ES-I3 (cell line): Measurements from ENCODE around the gene OR2T6.

Experiments used
- H3K36me3 ChIP-seq: 2 replicates; pipeline ENCODE4 v1.6.1; 2013; ENCODE audit warnings: mild to moderate bottlenecking, low read length, control low read depth, moderate library complexity; ENCODE audit not compliant: insufficient read depth
- H3K4me1 ChIP-seq: 2 replicates; pipeline ENCODE4 v1.6.1; 2013; ENCODE audit warnings: mild to moderate bottlenecking, control low read depth, low read length; ENCODE audit not compliant: insufficient read depth
- H3K9ac ChIP-seq: 2 replicates; pipeline ENCODE4 v1.6.1; 2013; ENCODE audit warnings: low read depth, mild to moderate bottlenecking, low read length, moderate library complexity
- H3K9me3 ChIP-seq: 2 replicates; pipeline ENCODE4 v1.6.1; 2013; ENCODE audit warnings: mild to moderate bottlenecking, low read length, moderate library complexity; ENCODE audit not compliant: control insufficient read depth, insufficient read depth

Gene OR2T6

GRCh38 chr1:248375446-248375845 lies at the start of gene OR2T6:
Gene OR2T6, plus strand, starts transcription at chr1:248375746. Its CDS starts 11,863 bp downstream, at chr1:248387609.
- Histone ChIP-seq H3K9me3 (no peaks in the 10 kb centered on the region), H3K4me1 (no peaks in the 10 kb centered on the region), H3K36me3 (no peaks in the 10 kb centered on the region), H3K9ac (no peak within 1 kb of the TSS)

- no peak overlapping the region for H3K9ac ChIP-seq
- H3K9me3 ChIP-seq, result no peaks in the 10 kb centered on the region
- H3K4me1 ChIP-seq, result no peaks in the 10 kb centered on the region
- no peaks in the 10 kb centered on the region for H3K36me3 ChIP-seq
Observed at GRCh38 chr1:248343451-248343850, 32.1 kb upstream of the OR2T6 start.

DNA sequence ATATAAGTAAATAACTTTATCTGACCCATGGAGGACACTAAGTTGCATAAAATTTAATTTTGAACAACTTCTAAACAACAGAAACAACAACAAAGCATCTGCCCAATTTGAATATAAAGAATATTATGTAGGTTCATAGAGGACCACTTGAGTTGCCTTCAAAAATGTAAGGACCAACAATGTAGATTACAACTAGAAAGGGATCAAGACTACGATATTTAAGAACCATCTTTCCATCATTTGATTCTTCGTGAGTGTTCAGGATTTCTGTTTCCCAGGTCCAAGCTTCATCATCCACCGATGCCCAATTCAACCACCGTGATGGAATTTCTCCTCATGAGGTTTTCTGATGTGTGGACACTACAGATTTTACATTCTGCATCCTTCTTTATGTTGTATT lies 27.1 kb upstream of the OR2T6 start, which contains the start of gene OR14C36:
Gene OR14C36 (plus strand): TSS at position 301 of the 400 bp plus-strand sequence. CDS start 0 bp downstream, at position 301.
- H3K4me1 ChIP-seq, result no peaks in the 10 kb centered on the region
- H3K9ac ChIP-seq, result no peak within 1 kb of the TSS
- H3K9me3 ChIP-seq, result no peaks in the 10 kb centered on the region
- no peaks in the 10 kb centered on the region for H3K36me3 ChIP-seq

DNA sequence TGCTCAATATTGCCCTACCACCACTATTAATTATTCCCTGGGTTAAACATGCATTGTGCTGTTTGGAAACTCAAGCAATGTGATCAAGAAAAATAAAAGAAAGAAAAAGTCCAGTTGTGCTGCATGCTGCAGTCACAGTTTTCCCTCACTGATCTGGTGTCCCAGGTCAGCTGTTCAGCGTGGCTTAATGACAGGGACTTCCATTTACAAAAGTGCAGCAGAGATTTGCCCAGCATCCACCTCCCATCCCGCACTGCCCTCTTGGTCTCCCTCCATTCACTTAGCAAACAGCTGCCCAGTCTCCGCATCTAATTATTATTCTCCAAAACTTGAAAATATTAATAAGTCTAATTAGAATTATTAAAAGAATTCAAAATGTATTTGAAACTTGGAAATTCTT lies 16.1 kb upstream of the OR2T6 start:
- Histone ChIP-seq H3K9me3 (no peaks in the 10 kb centered on the region), H3K4me1 (no peaks in the 10 kb centered on the region), H3K36me3 (no peaks in the 10 kb centered on the region)

GRCh38 chr1:248361121-248361715 lies 14.3 kb upstream of the OR2T6 start, which contains the start of gene OR2T4:
Gene OR2T4, plus strand, starts transcription at chr1:248361665. Its CDS starts 0 bp downstream, at chr1:248361665.
- no peaks in the 10 kb centered on the region; the same call in 1 of the 2 replicates for H3K9me3 ChIP-seq

More for the DNA sequence above, 16.1 kb upstream of the OR2T6 start:
- H3K9ac ChIP-seq, result no peak overlapping the region

DNA sequence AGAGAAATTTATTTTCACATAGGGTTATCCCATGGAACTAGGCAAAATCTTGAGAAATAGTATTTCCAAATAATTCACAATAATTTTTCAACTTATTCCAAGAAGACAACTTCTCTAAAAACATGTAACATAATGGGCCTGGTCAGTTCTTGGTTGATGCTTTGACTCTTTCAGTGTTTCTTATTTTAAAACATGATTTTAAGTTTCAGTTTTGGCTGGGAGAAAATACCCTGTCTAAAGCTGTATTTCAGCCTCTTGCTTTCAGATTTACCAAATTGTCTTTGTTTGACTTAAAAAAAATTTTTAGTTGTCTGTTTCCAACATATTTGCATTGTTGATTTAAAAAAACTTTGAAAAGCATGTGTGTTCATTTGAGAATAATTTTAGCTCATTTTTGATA lies 8.9 kb upstream of the OR2T6 start:
- Histone ChIP-seq H3K9ac (no peak overlapping the region), H3K36me3 (no peaks in the 10 kb centered on the region), H3K4me1 (no peaks in the 10 kb centered on the region)

More at GRCh38 chr1:248361121-248361715, 14.3 kb upstream of the OR2T6 start, which contains the start of gene OR2T4:
- H3K9ac ChIP-seq, result no peak within 1 kb of the TSS
- H3K36me3 ChIP-seq, result no peaks in the 10 kb centered on the region
- H3K4me1 ChIP-seq, result no peaks in the 10 kb centered on the region

GRCh38 chr1:248372394-248372793 lies 3.2 kb upstream of the OR2T6 start:
- no peak overlapping the region for H3K9ac ChIP-seq
- H3K36me3 ChIP-seq, result no peaks in the 10 kb centered on the region
- H3K9me3 ChIP-seq, result no peaks in the 10 kb centered on the region
- no peaks in the 10 kb centered on the region for H3K4me1 ChIP-seq

More for the DNA sequence above, 8.9 kb upstream of the OR2T6 start:
- no peaks in the 10 kb centered on the region; the same call in 1 of the 2 replicates for H3K9me3 ChIP-seq

- Histone ChIP-seq H3K9ac (no peak overlapping the region), H3K9me3 (no peaks in the 10 kb centered on the region), H3K36me3 (no peaks in the 10 kb centered on the region), H3K4me1 (no peaks in the 10 kb centered on the region)
Observed at GRCh38 chr1:248373761-248374160, 1.8 kb upstream of the OR2T6 start.

- no peaks in the 10 kb centered on the region for H3K9me3 ChIP-seq
Observed at GRCh38 chr1:248376916-248377315, 1.4 kb downstream of the OR2T6 start.

GRCh38 chr1:248380854-248381253 lies 5.3 kb downstream of the OR2T6 start:
- H3K4me1 ChIP-seq, result no peaks in the 10 kb centered on the region
- H3K9me3 ChIP-seq, result no peaks in the 10 kb centered on the region
- H3K36me3 ChIP-seq, result no peaks in the 10 kb centered on the region
- no peak overlapping the region for H3K9ac ChIP-seq

More at GRCh38 chr1:248376916-248377315, 1.4 kb downstream of the OR2T6 start:
- H3K9ac ChIP-seq, result no peak overlapping the region
- no peaks in the 10 kb centered on the region for H3K4me1 ChIP-seq
- no peaks in the 10 kb centered on the region for H3K36me3 ChIP-seq

DNA sequence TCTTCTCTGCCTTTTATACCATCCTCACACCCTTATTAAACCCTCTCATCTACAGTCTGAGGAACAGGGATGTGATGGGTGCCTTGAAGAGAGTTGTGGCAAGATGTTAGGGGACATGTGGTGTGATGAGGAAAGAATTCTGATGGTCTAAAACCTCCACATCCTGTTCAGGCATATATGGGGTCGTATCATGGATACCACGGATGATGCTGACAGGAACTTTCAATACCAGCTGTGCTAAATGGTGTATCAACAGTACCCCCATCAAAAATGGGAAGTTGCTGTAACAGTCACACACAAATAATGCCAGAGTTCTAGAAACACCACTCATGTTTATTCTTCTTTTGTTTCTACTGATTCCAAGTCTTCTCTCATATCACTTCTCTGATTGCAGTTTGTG lies 12.9 kb downstream of the OR2T6 start:
- no peaks in the 10 kb centered on the region for H3K9me3 ChIP-seq
- H3K9ac ChIP-seq, result no peak overlapping the region
- H3K36me3 ChIP-seq, result no peaks in the 10 kb centered on the region
- H3K4me1 ChIP-seq, result no peaks in the 10 kb centered on the region

- H3K9me3 ChIP-seq, result no peaks in the 10 kb centered on the region
- no peaks in the 10 kb centered on the region for H3K36me3 ChIP-seq
- no peak overlapping the region for H3K9ac ChIP-seq
- H3K4me1 ChIP-seq, result no peaks in the 10 kb centered on the region
Observed at GRCh38 chr1:248393050-248393449, 17.5 kb downstream of the OR2T6 start.

DNA sequence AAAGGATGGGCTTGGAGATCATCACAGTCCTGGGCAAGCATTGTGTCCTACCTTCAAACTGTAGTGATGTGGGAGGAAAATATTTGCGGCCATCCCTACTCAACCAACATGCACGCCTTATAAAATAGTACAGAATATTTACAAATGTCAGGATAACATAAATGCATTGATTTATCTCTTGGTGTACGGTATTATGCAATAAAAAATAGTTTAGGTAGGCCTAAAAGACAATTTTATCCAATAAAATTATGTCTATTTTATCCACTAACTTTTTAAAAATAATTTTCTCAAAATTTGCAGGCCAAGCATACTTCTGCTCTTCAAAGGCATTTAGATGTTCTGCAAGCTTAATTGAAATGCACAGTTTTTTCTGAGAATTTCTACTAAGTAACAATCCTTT lies 27.2 kb downstream of the OR2T6 start, which contains the start of gene OR2T1:
Gene OR2T1 (plus strand): TSS at position 301 of the 400 bp plus-strand sequence. CDS start 3,100 bp downstream, outside the sequence.
- Histone ChIP-seq H3K9me3 (no peaks in the 10 kb centered on the region), H3K36me3 (no peaks in the 10 kb centered on the region), H3K9ac (no peak within 1 kb of the TSS), H3K4me1 (no peaks in the 10 kb centered on the region)

GRCh38 chr1:248404024-248404423 lies 28.5 kb downstream of the OR2T6 start:
- Histone ChIP-seq H3K9me3 (no peaks in the 10 kb centered on the region), H3K4me1 (no peaks in the 10 kb centered on the region), H3K36me3 (no peaks in the 10 kb centered on the region), H3K9ac (no peak overlapping the region)
